ENCODE results near the gene BNC2.
"Not testable (repeated sequence)": the region's sequence is repeated elsewhere in the genome, so short reads cannot be mapped to it uniquely, and the experiment has no call there.

Gene BNC2, protein sequence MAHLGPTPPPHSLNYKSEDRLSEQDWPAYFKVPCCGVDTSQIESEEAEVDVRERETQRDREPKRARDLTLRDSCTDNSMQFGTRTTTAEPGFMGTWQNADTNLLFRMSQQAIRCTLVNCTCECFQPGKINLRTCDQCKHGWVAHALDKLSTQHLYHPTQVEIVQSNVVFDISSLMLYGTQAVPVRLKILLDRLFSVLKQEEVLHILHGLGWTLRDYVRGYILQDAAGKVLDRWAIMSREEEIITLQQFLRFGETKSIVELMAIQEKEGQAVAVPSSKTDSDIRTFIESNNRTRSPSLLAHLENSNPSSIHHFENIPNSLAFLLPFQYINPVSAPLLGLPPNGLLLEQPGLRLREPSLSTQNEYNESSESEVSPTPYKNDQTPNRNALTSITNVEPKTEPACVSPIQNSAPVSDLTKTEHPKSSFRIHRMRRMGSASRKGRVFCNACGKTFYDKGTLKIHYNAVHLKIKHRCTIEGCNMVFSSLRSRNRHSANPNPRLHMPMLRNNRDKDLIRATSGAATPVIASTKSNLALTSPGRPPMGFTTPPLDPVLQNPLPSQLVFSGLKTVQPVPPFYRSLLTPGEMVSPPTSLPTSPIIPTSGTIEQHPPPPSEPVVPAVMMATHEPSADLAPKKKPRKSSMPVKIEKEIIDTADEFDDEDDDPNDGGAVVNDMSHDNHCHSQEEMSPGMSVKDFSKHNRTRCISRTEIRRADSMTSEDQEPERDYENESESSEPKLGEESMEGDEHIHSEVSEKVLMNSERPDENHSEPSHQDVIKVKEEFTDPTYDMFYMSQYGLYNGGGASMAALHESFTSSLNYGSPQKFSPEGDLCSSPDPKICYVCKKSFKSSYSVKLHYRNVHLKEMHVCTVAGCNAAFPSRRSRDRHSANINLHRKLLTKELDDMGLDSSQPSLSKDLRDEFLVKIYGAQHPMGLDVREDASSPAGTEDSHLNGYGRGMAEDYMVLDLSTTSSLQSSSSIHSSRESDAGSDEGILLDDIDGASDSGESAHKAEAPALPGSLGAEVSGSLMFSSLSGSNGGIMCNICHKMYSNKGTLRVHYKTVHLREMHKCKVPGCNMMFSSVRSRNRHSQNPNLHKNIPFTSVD

DNA sequence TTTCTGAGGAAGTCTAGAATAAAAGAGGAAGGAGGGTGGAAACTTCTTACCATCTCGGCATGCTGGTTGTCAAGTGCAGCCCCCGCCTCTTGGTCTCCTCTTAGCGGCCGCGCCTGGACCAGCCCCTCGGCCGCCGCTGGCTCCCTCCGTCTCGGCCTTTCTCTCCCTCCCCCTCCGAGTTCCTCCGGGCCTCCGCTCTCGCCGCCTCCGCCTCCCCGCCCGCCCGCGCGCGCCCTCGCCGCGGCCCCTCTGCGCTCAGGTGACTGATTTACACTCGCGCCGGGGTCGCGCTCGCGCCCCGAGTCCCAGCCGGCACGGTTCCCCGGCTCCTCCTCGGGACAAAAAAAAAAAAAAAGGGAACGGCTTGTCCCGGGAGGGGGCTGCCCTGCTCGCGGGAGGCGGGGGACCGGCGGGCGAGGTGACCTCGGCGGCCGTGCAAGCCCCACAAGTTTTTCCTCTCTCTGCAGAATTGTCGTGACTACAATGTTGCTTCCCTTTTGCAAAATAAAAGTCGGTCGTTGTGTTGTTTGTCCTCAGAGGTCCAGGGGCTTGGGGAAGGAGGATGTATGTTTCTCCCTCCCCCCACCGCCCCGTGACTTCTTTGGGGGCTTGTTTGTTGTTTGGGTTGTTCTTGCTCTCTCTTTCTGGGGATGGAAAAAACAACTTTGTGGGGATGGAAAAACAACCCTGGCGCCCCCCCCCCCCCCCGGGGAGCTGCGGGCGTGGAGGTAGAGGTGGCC lies at the start of gene BNC2:
Gene BNC2, minus strand, starts transcription at position 75 of the 740 bp plus-strand sequence. Its CDS starts 22 bp downstream, at position 53.
- no peak for DNase-seq (ENCODE audit: low read depth)

DNA sequence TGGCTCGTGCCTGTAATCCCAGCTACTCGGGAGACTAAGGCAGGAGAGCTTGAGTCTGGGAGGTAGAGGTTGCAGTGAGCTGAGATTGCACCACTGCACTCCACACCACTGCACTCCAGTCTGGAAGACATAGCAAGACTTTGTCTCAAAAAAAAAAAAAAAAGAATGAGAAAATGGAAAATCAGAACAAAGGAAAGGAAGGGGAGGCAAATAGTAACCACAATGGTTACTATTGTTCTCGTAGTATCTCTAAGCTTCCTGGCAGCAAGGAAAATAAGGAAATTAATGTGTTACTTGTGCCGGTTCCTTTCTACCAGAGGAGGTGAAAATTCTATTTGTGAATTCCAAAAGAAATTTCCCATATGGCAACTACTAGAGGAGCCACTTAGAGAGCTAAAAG lies 48.5 kb upstream of the BNC2 start:
- DNase-seq (ENCODE audit: low read depth): no peak

DNA sequence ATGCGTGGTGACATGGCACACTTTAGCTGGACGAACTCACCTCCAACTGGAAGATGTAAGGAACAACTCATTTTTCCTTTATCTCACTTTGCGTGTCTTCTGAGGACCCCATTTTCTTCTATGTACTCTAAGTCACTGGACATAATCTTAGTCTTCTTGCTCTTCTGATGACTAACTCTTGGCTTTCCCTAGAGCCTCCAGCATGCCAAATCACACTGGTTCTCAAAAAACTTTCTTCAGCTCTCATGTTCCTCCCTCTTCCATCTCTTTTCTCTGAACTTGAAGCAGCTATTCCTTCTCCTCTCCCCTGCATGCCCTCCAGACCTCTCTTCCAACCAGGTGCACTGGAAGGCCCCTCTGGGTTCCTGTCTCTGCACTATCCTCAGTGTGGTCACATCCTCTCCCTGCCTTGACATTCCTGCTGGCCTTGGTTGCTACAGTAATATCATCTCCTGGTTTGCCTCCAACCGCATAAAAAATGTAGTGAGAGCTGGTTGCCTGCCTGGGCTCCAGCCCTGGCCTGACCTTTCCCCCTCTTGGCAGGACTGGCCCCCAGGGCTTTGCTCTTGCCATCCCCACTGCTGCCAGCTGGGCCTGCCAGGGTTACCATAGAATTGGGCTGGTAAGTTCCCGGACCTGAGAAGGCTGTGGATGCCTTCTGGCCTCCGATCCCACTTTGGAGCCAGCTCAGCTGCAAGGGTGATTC lies 44.8 kb upstream of the BNC2 start:
- no peak for DNase-seq (ENCODE audit: low read depth)

DNA sequence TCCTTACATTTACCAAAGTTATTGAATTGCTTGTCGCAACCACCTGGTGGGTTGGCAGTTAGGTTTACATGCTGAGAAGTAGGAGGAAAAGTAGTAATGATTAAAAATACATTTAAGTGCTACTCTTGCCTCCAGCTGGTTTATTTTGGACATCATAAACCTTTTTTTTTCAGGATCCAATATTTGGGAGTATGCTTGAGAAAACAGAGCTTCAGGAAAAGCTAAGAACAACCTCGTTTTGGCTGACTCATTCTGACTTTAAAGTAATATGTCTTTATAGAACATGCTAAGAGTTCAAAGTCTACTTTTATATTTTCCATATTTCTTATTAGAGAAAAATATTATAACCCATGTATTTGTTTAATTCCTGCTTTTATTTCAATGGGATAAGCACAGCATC lies 41.7 kb upstream of the BNC2 start:
- DNase-seq (ENCODE audit: low read depth): no peak

DNA sequence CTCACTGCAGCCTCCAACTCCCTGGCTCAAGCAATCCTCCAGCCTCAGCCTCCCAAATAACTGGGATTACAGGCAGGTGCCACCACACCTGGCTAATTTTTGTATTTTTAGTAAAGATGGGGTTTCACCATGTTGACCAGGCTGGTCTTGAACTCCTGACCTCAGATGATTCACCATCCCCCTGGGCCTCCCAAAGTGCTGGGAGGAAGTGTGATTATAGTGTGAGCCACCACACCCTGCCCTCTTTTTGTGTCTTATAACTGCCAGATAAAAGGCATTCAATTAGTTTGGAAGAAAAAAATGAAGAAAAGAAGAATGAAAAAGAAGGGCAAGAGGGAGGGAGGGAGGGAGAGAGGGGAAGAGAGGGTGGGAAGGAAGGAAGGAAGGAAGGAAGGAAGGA lies 37.7 kb upstream of the BNC2 start:
- not testable (repeated sequence) for DNase-seq (ENCODE audit: low read depth)

DNA sequence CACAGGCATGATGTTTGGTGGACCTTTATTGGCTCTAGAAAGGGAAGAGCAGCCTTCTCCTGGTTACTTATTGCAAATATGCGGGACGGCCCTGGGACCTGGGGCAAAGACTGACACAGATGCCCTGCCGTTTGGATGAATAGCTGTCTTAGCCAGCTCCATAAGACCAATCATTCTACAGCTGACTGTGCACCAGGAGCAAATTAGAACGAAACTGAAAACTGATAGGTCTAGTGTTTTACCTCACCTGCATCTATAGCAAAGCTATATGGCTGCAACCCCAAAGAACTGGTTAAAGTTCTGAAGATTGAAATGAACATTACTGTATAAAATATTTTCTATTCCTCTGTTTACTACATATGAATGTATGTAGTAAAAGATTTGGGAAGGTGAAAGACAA lies 34.2 kb upstream of the BNC2 start:
- DNase-seq (ENCODE audit: low read depth): no peak

DNA sequence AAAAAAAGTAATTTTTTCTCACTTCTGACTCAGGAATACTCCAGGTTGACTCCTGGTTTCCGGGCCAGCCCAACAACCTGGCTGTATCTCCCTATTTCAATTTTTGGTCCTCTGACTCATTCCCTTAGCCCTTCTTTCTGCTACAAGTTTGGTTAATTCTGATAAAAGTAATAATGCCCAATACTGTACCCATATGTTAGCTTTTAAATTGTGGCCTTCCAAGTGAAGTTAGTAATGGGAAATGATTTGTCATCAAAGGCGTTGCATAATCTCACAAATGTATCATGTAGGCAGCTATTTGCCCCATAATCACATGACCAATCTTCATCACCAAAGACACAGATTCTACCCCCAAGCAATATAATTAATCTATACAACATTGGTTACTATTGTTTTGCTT lies 31.1 kb upstream of the BNC2 start:
- no peak for DNase-seq (ENCODE audit: low read depth)

DNA sequence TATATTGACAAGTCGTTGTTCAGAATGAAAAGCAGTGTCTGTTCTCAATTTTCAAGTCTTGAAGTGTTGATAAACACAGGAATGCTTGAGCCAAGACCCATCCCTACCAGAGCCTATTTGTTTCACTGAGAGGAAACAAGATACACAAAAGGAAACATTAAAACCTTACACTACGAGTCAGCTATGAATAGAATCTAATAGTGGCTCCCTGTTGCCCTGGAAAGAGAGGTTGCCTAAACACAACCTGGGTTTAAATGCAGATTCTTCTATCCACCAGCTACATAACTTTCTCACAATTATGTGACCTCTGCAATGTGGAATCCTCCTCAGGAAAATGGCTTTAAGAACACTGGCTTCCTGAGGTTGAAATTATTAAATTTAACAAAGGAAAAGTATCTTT lies 29.1 kb upstream of the BNC2 start:
- DNase-seq (ENCODE audit: low read depth): no peak

DNA sequence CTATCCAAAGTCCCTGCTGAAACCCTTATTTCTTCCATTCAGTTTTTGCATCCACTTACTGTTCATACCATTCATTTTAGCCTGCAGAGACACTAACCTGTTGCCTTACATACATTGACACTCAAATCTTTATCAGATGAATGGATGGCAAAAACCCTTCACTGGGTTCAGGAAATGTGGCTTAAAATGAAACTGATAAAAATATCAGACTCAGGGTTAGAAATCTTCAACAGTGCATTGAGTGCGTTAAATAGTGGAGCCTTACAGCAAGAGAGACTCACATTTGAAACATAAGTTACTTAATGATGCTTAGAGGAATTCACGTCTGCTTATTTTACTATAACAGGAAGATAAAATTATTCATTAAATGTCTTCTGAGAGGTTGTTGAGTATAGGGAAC lies 28.0 kb upstream of the BNC2 start:
- DNase-seq (ENCODE audit: low read depth): no peak

DNA sequence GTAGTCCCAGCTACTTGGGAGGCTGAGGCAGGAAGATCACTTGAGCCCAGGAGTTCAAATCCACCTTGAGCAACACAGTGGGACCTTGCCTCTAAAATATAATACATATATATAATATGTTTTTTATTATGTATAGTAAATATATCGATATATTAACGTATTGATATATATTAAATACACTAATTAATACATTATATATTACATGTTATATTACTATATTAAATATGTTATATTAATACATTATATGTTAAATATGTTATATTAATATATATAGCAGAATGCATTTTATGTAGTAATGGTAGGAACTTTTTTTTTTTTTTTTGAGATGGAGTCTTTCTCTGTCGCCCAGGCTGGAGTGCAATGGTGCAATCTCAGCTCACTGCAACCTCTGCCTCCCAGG lies 18.1 kb upstream of the BNC2 start:
- no peak for DNase-seq (ENCODE audit: low read depth)

DNA sequence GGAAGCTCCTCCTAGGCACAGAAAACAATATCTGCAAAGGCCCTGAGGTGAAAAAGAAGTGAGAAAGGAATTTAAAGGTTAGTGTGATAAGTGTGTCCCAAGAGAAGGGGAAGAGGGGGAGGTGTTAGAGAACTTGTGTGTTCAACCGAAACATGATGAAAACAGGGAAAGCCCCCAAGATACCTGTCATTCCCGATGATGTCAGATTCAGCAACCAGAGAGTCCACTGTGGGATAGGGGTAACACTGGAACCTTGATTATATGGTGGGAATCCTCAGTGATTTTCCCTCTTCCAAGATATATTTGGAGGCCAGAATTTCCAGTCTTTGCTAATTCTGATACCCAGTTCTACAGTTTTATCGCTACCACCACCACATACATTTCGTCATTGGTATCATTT lies 15.5 kb upstream of the BNC2 start:
- no peak for DNase-seq (ENCODE audit: low read depth)

DNA sequence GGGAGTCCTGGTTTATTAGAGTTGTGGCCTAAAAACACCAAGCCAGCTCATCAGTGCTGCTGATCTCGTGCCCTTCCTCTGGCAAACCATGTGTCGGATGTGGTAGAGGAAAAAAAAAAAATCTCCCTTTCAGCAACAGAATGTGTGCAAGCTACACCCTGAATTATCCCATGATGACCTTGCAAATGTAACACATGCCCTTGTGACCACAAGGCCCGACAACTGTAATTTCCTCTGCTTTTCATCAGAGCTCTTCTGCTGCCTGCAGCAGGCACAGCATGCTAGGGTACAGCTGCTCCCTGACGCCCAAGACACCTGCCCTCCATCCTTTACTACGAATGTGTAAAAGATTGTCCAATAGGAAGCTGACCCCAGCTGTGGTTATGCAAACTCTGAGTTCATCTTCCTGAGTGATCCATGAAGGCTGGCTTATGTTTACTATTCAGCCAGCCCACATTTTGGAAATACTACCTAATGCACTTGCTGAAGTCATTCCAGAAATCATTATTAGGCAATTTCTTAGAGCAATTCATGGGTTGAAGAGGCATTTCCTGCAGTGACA lies 14.6 kb upstream of the BNC2 start:
- DNase-seq (ENCODE audit: low read depth): no peak

DNA sequence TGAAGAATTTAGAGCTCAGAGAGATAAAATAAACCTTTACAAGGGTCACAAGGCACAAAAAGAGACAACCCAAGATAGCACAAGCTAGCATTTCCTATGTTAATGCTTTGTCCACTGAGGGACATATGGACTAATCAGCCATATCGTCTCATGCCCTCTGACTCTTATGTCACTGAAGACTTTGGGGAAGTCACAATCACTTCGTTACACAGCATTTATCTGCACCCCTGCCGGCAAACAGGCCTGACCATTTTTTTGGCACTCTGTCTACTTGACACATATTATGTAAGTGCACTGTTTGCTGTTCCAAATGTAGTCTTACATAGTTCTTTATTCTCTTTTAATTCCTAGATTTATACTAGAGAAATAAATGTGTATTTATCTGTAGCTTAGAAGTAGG lies 13.9 kb upstream of the BNC2 start:
- no peak for DNase-seq (ENCODE audit: low read depth)

DNA sequence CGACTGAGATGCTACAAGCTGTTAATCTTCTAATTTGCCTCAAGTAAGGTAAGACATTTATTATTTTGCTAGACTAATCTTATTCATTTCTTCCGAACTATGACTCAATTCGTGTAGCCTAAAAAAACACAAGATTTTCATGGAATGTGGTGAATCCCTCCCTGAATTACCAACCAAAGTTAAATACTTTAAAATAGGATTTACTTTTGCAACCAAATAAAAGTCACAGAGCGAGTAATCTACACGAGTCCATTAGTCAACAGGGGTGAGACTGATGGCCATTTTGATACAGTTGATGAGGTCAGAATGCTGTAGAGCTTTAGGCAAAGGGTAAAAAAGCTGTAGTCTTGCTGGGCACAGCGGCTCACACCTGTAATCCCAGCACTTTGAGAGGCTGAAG lies 13.1 kb upstream of the BNC2 start:
- no peak for DNase-seq (ENCODE audit: low read depth)

DNA sequence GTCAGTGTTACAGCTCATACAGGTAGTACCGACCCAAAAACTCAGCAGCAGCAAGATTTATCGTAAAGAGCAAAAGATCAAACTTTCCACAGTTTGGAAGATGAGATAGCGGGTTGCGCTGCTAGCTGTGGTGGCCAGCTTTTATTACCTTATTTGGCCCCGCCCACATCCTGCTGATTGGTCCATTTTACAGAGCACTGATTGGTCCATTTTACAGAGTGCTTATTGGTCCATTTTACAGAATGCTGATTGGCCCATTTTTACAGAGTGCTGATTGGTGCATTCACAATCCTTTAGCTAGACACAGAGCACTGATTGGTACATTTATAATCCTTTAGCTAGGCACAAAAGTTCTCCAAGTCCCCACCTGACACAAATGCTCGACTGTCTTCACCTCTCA lies 12.0 kb upstream of the BNC2 start:
- not testable (repeated sequence) for DNase-seq (ENCODE audit: low read depth)

DNA sequence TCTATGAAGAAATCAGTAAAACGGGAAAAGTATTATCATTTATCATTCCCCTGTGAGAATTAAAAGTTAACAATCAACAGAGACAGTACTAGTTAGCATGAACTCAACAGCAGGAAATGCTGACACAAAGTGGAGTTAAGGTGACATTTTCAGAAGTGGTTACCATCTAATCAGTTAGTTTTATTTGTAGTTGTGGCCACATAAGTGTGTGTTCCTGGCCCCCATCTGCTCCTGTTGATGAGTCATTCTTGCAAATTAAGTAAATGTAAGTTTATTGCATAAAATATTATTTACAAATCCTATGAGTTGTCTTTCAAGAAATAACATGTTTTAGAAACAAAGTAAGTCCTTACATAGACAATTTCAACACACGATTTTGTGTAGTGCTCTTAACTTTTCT lies 8.9 kb upstream of the BNC2 start:
- DNase-seq (ENCODE audit: low read depth): no peak

DNA sequence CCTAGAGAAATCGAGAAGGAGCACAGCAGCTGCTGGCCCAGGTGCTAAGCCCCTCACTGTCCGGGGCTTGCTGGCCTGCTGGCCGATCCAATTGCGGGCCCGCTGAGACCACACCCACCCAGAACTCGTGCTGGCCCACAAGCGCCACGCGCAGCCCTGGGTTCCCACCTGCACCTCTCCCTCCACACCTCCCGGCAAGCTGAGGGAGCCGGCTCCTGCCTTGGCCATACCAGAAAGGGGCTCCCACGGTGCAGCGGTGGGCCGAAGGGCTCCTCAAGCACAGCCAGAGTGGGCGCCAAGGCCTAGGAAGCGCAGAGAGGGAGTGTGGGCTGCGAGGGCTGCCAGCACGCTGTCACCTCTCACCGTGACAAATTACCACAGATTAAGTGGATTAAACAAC lies 6.8 kb upstream of the BNC2 start:
- DNase-seq (ENCODE audit: low read depth): no peak

DNA sequence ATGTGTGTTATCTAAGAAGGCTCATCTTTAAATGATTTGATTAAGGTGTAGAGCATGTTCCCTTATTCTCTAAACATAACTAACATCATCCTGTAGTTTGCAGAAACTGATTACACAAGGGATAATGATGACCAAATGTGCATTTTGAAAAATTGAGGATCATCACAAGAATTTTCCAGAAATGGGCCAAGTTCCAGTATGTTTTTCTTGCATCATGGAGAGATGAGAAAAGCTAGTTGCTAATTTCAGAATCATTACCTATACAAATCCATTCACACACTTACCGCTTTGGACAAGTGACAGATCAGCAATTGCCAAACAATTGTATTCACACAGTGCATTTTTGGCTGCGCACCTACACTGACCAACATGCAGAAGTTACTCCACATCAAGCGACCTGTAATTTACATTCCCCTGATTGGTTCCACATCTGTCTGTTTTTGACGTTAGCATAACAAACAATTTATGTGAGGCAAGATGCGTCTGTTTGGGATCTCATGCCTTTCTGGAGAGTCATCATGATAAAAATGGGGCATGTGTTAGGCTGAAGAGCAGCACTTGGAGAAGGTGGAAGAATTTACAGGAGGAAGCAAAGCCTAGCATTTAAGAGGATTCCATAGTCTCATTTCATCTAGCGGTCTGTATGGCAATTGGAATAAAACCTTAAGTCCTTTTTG lies 2.8 kb upstream of the BNC2 start:
- DNase-seq (ENCODE audit: low read depth): no peak

DNA sequence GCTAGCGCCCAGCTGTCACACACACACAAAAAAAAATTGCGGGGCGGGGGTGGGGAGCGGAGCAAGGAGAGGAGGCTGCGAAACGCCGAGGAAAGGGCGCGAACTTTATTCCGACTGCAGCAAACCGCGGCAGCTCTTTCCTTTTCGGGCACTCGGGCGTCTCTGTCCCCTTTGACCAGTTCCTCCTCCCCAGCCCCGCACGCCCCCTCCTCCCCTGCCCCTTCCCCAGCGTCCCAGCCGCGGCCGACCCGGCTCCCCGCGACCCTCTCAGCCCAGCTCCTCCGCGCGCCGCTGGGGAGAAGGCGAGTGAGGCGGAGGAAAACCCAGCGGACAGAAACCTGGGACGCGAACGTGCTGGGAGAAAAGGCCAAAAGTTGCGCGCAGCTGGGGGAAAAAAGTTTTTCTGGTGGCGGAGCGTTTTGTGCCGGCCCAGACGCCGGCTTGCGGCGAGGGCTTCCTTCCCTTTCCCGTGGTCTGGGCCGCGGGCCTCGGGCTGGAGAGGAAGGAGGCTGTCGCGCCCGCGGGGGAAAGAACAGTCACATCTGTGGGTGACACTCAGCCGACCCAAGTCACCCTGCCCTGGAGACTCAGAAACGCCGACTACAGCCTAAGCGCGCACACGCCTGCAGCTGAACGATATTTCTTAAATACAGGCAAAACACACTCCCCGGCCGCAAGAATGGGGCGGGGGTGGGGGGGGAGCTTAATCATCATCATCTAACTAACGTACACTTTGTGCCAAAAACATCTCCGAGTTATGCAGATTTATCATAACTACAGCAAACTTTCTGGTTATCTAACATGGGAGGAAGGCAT lies 1.1 kb upstream of the BNC2 start:
- no peak for DNase-seq (ENCODE audit: low read depth)

Measured in activated T-cell treated with anti-CD3 and anti-CD28 coated beads for 24 hours (primary cell).